ENCODE measurements around the gene FUBP3. TPM values are rescaled to one million over a fixed set of nuclear protein-coding genes. Genes with fewer than 3 reads are reported as not detected.

The FUBP3 gene
- total RNA-seq, 4 donors from 2014 or later: 47.6 to 62.0 (median 52.4) TPM

- Histone ChIP-seq H3K4me1 (peaks cover 0 to 56% (median 0%) of the 10 kb centered on the region in 3 donors), H3K36me3 (peaks cover 0 to 48% of the 10 kb centered on the region in 2 donors), H3K27ac (peak overlapping the region in 3 of 4 donors; percentile 36 to 76 (median 62)), H3K9me3 (no peaks in the 10 kb centered on the region), H3K4me3 (no peak overlapping the region), H3K27me3 (no peaks in the 10 kb centered on the region)
- ATAC-seq: no peak
- 89% methylated on average over 4 of the region's 9 CpGs; no CpG with 5 or more reads in 1 of the 2 donors for WGBS, 2 donors (ENCODE audit: low coverage in 1 of 2)
- TF ChIP-seq POLR2A (IDR thresholded peaks at IDR 0.05) (no peak), CTCF (IDR thresholded peaks at IDR 0.05) (no peak), EP300 (IDR thresholded peaks at IDR 0.05) (no peak), POLR2AphosphoS5 (IDR thresholded peaks at IDR 0.05) (no peak)
Measured at GRCh38 chr9:130609163-130609562, 29.8 kb downstream of the FUBP3 start.

GRCh38 chr9:130610862-130611707 lies 31.7 kb downstream of the FUBP3 start:
- peaks cover 0 to 56% (median 0%) of the 10 kb centered on the region in 3 donors for H3K4me1 ChIP-seq
- H3K9me3 ChIP-seq: no peaks in the 10 kb centered on the region
- no peak overlapping the region for H3K4me3 ChIP-seq
- ATAC-seq: peak; percentile 65
- TF ChIP-seq POLR2A (IDR thresholded peaks at IDR 0.05): no peak
- peak; percentile 90 for TF ChIP-seq POLR2AphosphoS5 (IDR thresholded peaks at IDR 0.05)
- H3K27ac ChIP-seq: peak overlapping the region; percentile 24 to 76 (median 70)
- 25 to 38% methylated on average over 6 to 7 of the region's 8 CpGs for WGBS, 2 donors (ENCODE audit: low coverage in 1 of 2)
- H3K36me3 ChIP-seq: peaks cover 0 to 54% of the 10 kb centered on the region in 2 donors
- H3K27me3 ChIP-seq: no peaks in the 10 kb centered on the region

- H3K36me3 ChIP-seq: peaks cover 0 to 97% of the 10 kb centered on the region in 2 donors
- WGBS, 2 donors (ENCODE audit: low coverage in 1 of 2): 100% methylated on average over 1 of the region's 10 CpGs; no CpG with 5 or more reads in 1 of the 2 donors
Measured at GRCh38 chr9:130616451-130616850, 37.1 kb downstream of the FUBP3 start.

GRCh38 chr9:130623466-130623865 lies 44.1 kb downstream of the FUBP3 start:
- no peak for ATAC-seq
- H3K4me1 ChIP-seq: no peaks in the 10 kb centered on the region
- 89 to 93% methylated on average over 3 to 9 of the region's 10 CpGs for WGBS, 2 donors (ENCODE audit: low coverage in 1 of 2)
- no peaks in the 10 kb centered on the region for H3K27me3 ChIP-seq
- no peaks in the 10 kb centered on the region for H3K9me3 ChIP-seq
- H3K4me3 ChIP-seq: no peak overlapping the region
- no peak overlapping the region for H3K27ac ChIP-seq
- TF ChIP-seq CTCF (IDR thresholded peaks at IDR 0.05) (no peak), POLR2AphosphoS5 (IDR thresholded peaks at IDR 0.05) (no peak), EP300 (IDR thresholded peaks at IDR 0.05) (no peak), POLR2A (IDR thresholded peaks at IDR 0.05) (no peak)
- peaks cover 0 to 100% of the 10 kb centered on the region in 2 donors for H3K36me3 ChIP-seq

More at GRCh38 chr9:130616451-130616850, 37.1 kb downstream of the FUBP3 start:
- H3K27ac ChIP-seq: no peak overlapping the region
- H3K27me3 ChIP-seq: no peaks in the 10 kb centered on the region
- no peak overlapping the region for H3K4me3 ChIP-seq
- no peak for TF ChIP-seq POLR2A (IDR thresholded peaks at IDR 0.05)
- no peak for TF ChIP-seq CTCF (IDR thresholded peaks at IDR 0.05)
- H3K9me3 ChIP-seq: no peaks in the 10 kb centered on the region
- no peak for ATAC-seq
- H3K4me1 ChIP-seq: peaks cover 0 to 8% (median 0%) of the 10 kb centered on the region in 3 donors

GRCh38 chr9:130624154-130624553 lies 44.8 kb downstream of the FUBP3 start:
- WGBS, 2 donors (ENCODE audit: low coverage in 1 of 2): 86 to 91% methylated on average over 4 of the region's 4 CpGs
- Histone ChIP-seq H3K9me3 (no peaks in the 10 kb centered on the region), H3K4me1 (no peaks in the 10 kb centered on the region), H3K27ac (no peak overlapping the region), H3K27me3 (no peaks in the 10 kb centered on the region), H3K4me3 (no peak overlapping the region), H3K36me3 (peaks cover 0 to 100% of the 10 kb centered on the region in 2 donors)
- no peak for TF ChIP-seq POLR2A (IDR thresholded peaks at IDR 0.05)
- ATAC-seq: no peak

All from gastroesophageal sphincter (tissue), 4 donors.